Measurements from ENCODE around the gene KCNK5.

The KCNK5 gene

GRCh38 chr6:39199976-39200375 is 29.3 kb downstream of the KCNK5 start:
- no peak for ATAC-seq
- H3K27me3 Mint-ChIP-seq = no peaks in the 10 kb centered on the region
- peaks cover 13% of the 10 kb centered on the region for H3K4me1 Mint-ChIP-seq

GRCh38 chr6:39199231-39199940 is 29.9 kb downstream of the KCNK5 start:
- ATAC-seq = no peak
- Mint-ChIP-seq H3K27me3 (no peaks in the 10 kb centered on the region), H3K4me1 (peaks cover 9% of the 10 kb centered on the region), H3K27ac (peak overlapping the region in 1 of 2 donors; percentile 66), H3K9me3 (no peaks in the 10 kb centered on the region), H3K4me3 (no peak overlapping the region)
- no peak for DNase-seq

More at GRCh38 chr6:39199976-39200375, 29.3 kb downstream of the KCNK5 start:
- Mint-ChIP-seq H3K27ac (no peak overlapping the region), H3K9me3 (no peaks in the 10 kb centered on the region), H3K4me3 (no peak overlapping the region)
- DNase-seq = no peak

GRCh38 chr6:39198528-39198927 is 30.7 kb downstream of the KCNK5 start:
- Mint-ChIP-seq H3K4me3 (no peak overlapping the region), H3K9me3 (no peaks in the 10 kb centered on the region), H3K27ac (no peak overlapping the region), H3K27me3 (no peaks in the 10 kb centered on the region), H3K4me1 (peaks cover 6% of the 10 kb centered on the region)
- ATAC-seq (no peak), DNase-seq (no peak)

DNA sequence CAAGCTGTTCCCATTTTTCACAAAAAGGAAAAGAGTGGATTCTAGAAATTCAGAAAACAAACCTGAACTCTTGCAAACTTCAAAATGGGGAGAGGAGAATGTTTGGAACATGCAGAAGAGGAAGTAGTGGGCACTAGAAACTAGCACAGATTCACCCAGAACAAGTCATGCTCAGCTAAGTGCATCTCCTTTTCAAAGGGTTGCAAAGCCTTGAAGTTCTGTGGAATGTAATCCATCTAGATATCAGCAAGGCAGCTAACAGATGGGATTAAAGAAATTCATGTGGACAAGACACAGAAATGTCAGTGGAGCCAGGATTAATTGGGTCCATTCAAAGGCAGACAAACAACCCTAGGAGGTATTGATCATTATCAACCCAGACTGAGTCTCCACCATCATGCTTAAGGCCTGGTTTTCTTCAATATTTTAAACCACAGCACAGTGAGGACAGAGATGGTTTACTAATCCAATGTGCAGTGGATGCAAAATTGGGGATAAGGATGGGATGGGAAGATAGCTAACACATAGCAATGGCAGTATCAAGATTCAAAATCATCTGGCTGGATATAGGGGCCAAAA is 31.3 kb downstream of the KCNK5 start:
- no peaks in the 10 kb centered on the region for H3K9me3 Mint-ChIP-seq
- H3K4me3 Mint-ChIP-seq = no peak overlapping the region
- peaks cover 6% of the 10 kb centered on the region for H3K4me1 Mint-ChIP-seq
- no peaks in the 10 kb centered on the region for H3K27me3 Mint-ChIP-seq
- ATAC-seq (no peak), DNase-seq (no peak)
- H3K27ac Mint-ChIP-seq = peak overlapping the region in 1 of 2 donors; percentile 87

DNA sequence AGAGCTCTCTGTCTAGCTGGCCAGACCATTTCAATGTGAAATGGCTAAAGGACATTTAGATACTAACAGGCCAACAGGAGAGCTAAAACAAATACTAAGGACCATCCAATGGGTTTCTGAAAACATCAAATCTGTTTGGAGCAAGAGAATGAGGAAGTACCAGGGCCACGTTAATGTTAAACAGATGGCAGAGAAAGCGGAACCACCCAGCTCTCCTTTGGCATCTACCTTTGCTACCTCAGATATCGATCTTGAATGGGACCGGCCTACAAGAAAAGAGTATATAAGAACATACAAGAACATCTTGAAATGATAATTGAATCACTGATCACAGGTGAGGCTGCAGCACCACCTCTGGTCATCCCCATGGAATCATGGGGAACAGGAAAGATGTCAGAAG is 31.8 kb downstream of the KCNK5 start:
- Mint-ChIP-seq H3K9me3 (no peaks in the 10 kb centered on the region), H3K27me3 (no peaks in the 10 kb centered on the region), H3K27ac (peak overlapping the region in 1 of 2 donors; percentile 87), H3K4me3 (no peak overlapping the region), H3K4me1 (peaks cover 6% of the 10 kb centered on the region)
- ATAC-seq = no peak
- DNase-seq = no peak

GRCh38 chr6:39196673-39197091 is 32.6 kb downstream of the KCNK5 start:
- Mint-ChIP-seq H3K4me3 (no peak overlapping the region), H3K9me3 (no peaks in the 10 kb centered on the region), H3K4me1 (peaks cover 6% of the 10 kb centered on the region), H3K27me3 (no peaks in the 10 kb centered on the region), H3K27ac (peak overlapping the region in 1 of 2 donors; percentile 61)
- ATAC-seq (no peak), DNase-seq (no peak)

- ATAC-seq = no peak
- H3K27me3 Mint-ChIP-seq = no peaks in the 10 kb centered on the region
- H3K9me3 Mint-ChIP-seq = no peaks in the 10 kb centered on the region
- no peak for DNase-seq
- H3K4me1 Mint-ChIP-seq = peaks cover 5% of the 10 kb centered on the region
- H3K27ac Mint-ChIP-seq = no peak overlapping the region
- no peak overlapping the region for H3K4me3 Mint-ChIP-seq
These were observed 33.4 kb downstream of the KCNK5 start for GRCh38 chr6:39195792-39196385.

DNA sequence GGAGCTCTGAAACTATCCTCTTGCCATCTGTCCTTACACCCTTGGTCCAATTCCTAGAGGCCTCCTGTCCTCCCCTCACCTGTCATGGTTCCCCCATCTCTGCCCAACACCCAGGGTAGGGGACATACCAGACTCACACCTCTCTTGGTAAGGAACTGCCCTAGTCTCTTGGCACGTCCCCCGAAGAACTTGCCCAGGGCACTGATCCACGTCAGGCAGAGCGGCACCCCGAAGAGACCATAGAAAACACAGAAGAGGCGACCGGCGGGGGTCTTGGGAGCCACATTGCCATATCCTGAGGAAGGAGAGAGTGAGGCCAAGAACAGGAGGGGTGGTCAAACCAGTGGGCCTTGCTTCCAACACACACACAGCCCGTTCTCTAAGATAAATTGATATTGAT is 34.8 kb downstream of the KCNK5 start:
- Mint-ChIP-seq H3K4me3 (no peak overlapping the region), H3K27ac (no peak overlapping the region), H3K9me3 (no peaks in the 10 kb centered on the region), H3K27me3 (no peaks in the 10 kb centered on the region), H3K4me1 (peaks cover 10% of the 10 kb centered on the region)
- DNase-seq (no peak), ATAC-seq (no peak)

- ATAC-seq = no peak
- Mint-ChIP-seq H3K4me1 (peaks cover 21% of the 10 kb centered on the region), H3K4me3 (no peak overlapping the region), H3K9me3 (no peaks in the 10 kb centered on the region), H3K27me3 (no peaks in the 10 kb centered on the region), H3K27ac (peak overlapping the region in 1 of 2 donors; percentile 96)
- no peak for DNase-seq
These were observed 36.0 kb downstream of the KCNK5 start for GRCh38 chr6:39193201-39193791.

DNA sequence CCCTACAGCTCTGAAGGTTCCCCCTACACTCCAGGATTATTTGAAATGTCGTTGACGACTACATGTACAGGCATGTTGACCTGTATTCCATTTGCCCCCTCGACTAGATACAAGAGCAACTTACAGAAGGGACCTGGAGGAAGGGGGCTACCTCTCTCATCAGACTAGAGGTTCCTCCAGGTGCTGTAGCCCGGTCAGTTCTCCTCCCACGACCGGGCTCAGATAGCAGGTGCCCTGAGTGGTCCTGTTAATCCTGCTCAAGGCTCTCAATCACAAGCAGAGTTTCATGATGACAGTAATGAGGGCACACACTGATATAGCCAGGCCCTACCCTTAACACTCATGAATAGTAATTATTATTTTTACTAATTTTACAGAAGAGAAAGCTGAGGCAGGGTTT is 36.5 kb downstream of the KCNK5 start:
- DNase-seq (no peak), ATAC-seq (no peak)
- Mint-ChIP-seq H3K27me3 (no peaks in the 10 kb centered on the region), H3K27ac (peak overlapping the region; percentile 42 to 76), H3K9me3 (no peaks in the 10 kb centered on the region), H3K4me3 (no peak overlapping the region), H3K4me1 (peaks cover 24% of the 10 kb centered on the region)

DNA sequence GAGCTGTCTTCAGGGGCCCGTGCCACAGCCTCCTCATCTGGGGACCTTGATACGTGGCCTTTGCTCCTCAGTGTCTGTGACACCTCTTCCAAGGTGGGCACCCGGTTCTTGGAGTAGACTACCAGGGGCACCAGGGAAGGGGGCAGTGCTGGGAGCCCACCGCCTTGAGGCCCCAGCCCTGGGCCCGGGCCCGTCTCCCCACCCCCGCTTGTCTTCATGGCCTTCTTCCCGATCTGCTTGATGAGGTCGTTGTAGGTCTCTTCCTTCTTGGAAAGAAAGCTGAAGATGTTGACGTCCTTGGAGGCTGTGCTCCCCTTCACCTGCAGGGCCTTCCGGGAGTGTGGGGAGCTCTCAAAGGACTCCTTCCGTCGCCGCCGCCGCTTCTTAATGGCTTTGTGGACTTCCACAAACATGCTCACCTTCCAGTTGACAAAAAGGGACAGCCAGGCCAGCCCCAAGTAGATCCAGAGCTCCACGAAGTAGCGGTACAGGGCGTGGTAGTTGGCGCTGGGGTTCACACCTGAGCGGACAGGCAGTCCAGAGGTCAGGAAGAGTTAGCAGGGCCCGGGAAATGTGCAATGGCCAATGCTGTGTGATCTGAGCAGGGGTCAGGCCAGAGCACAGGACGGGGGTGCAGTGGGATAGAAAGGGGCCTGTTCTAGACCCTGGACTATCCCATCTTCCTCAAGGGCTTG is 37.9 kb downstream of the KCNK5 start:
- no peaks in the 10 kb centered on the region for H3K9me3 Mint-ChIP-seq
- H3K4me3 Mint-ChIP-seq = no peak overlapping the region
- H3K27ac Mint-ChIP-seq = peak overlapping the region in 1 of 2 donors; percentile 19
- DNase-seq (no peak), ATAC-seq (no peak)
- no peaks in the 10 kb centered on the region for H3K27me3 Mint-ChIP-seq
- peaks cover 24% of the 10 kb centered on the region for H3K4me1 Mint-ChIP-seq

GRCh38 chr6:39190545-39191235 is 38.6 kb downstream of the KCNK5 start:
- H3K9me3 Mint-ChIP-seq = no peaks in the 10 kb centered on the region
- H3K27ac Mint-ChIP-seq = no peak overlapping the region

GRCh38 chr6:39189915-39190544 is 39.2 kb downstream of the KCNK5 start:
- H3K9me3 Mint-ChIP-seq = no peaks in the 10 kb centered on the region
- no peak overlapping the region for H3K4me3 Mint-ChIP-seq
- ATAC-seq = peak; percentile 58
- DNase-seq = peak in 1 of 2 donors; percentile 19
- H3K4me1 Mint-ChIP-seq = peaks cover 28% of the 10 kb centered on the region
- no peaks in the 10 kb centered on the region for H3K27me3 Mint-ChIP-seq
- no peak overlapping the region for H3K27ac Mint-ChIP-seq

More at GRCh38 chr6:39190545-39191235, 38.6 kb downstream of the KCNK5 start:
- Mint-ChIP-seq H3K27me3 (no peaks in the 10 kb centered on the region), H3K4me1 (peaks cover 24% of the 10 kb centered on the region), H3K4me3 (no peak overlapping the region)
- DNase-seq (no peak), ATAC-seq (peak; percentile 27)

GRCh38 chr6:39189131-39189530 is 40.1 kb downstream of the KCNK5 start:
- peaks cover 28% of the 10 kb centered on the region for H3K4me1 Mint-ChIP-seq

GRCh38 chr6:39188571-39188970 is 40.7 kb downstream of the KCNK5 start:
- Mint-ChIP-seq H3K9me3 (no peaks in the 10 kb centered on the region), H3K27ac (peak overlapping the region; percentile 35 to 78), H3K4me3 (no peak overlapping the region), H3K4me1 (peaks cover 28% of the 10 kb centered on the region), H3K27me3 (no peaks in the 10 kb centered on the region)
- ATAC-seq (no peak), DNase-seq (no peak)

More at GRCh38 chr6:39189131-39189530, 40.1 kb downstream of the KCNK5 start:
- Mint-ChIP-seq H3K4me3 (no peak overlapping the region), H3K27ac (no peak overlapping the region), H3K27me3 (no peaks in the 10 kb centered on the region), H3K9me3 (no peaks in the 10 kb centered on the region)
- no peak for DNase-seq
- no peak for ATAC-seq

All from stimulated activated naive CD8-positive, alpha-beta T cell treated with anti-CD3 and anti-CD28 coated beads, Interleukin-15, amount 100 ng/mL, for 72 hours (primary cell).